Left lung (tissue), 10 donors: Measurements from ENCODE around the gene EVL. TPM values are rescaled to one million over a fixed set of nuclear protein-coding genes. Genes with fewer than 3 reads are reported as not detected.
A peak's percentile ranks its signal among the peaks of the same experiment; 100 is the strongest.

Experiments
- ATAC-seq: fragments of 200-7000 bp; cut with Tn5 transposase; one replicate; pipeline ENCODE4 v1.9.1; 2020; ENCODE audit warnings: moderate library complexity
- DNase-seq, 4 donors: peaks; one replicate each; pipeline ENCODE4 v3.0.0-alpha.2; 2013 to 2020
- H3K27ac ChIP-seq, 2 donors: fragments of 200-600 bp; sonication (generic) in 1 of 2; one replicate each; pipeline versions ENCODE4 v1.5.0 to v1.8.0; 2020 to 2021
- H3K27me3 ChIP-seq, 2 donors: fragments of 200-600 bp; sonication (generic) in 1 of 2; one replicate each; pipeline versions ENCODE4 v1.5.0 to v1.8.0; 2020 to 2021
- H3K36me3 ChIP-seq, 2 donors: fragments of 200-600 bp; sonication (generic) in 1 of 2; one replicate each; pipeline versions ENCODE4 v1.5.0 to v1.8.0; 2020 to 2021
- H3K4me1 ChIP-seq, 2 donors: fragments of 200-600 bp; one replicate each; pipeline ENCODE4 v1.8.0; 2021
- H3K4me3 ChIP-seq, 2 donors: fragments of 200-600 bp; sonication (generic) in 1 of 2; one replicate each; pipeline versions ENCODE4 v1.5.0 to v1.8.0; 2020 to 2021; ENCODE audit warnings: mild to moderate bottlenecking in 1 of 2
- H3K9me3 ChIP-seq, 2 donors: fragments of 200-600 bp; sonication (generic) in 1 of 2; one replicate each; pipeline versions ENCODE4 v1.5.0 to v1.8.0; 2020 to 2021
- CTCF ChIP-seq, 2 donors: fragments of 200-600 bp; sonication (generic) in 1 of 2; IDR thresholded peaks; one replicate each; pipeline versions ENCODE4 v1.5.0 to v1.8.0; 2021; ENCODE audit warnings: antibody characterized with exemption in 2 of 2
- intact Hi-C, 2 donors: fragments of 100-400 bp; cut with DNase I; formaldehyde crosslinking; loops; one replicate each; pipeline versions ENCODE4 v1.11.2 to v1.14.2; 2022
- polyA plus RNA-seq, 6 donors: library from polyadenylated mRNA; unstranded; fragments of 120-200 nt; gene quantifications; one replicate each; pipeline ENCODE4 v1.2.1, GENCODE V29; 2013; ENCODE audit not compliant: insufficient read length in 6 of 6
- total RNA-seq, 2 donors: library from RNA; stranded (reverse); fragmentation: NEBNext Ultra II Directional; extraction: Animal tissue kit (Norgen Biotek cat#: 25700); gene quantifications; one replicate each; pipeline ENCODE4 v1.2.1, GENCODE V29; 2021
- donor health status: DM: no; HTN: yes; CAD: no.
- donor health status: DM: no; HTN: no; CAD: no.

Gene EVL
- total and polyA plus RNA-seq, 8 donors: 60.2 to 264 (median 197) TPM

GRCh38 chr14:100056964-100057795 is 8.0 kb upstream of the EVL start:
- Histone ChIP-seq H3K27ac (peak overlapping the region in 1 of 2 donors; percentile 42), H3K27me3 (no peaks in the 10 kb centered on the region), H3K36me3 (no peaks in the 10 kb centered on the region), H3K9me3 (no peaks in the 10 kb centered on the region), H3K4me1 (no peaks in the 10 kb centered on the region), H3K4me3 (no peak overlapping the region)
- no peak for DNase-seq
- intact Hi-C loops: no loop called here
- peak; percentile 34 for ATAC-seq
- no peak for TF ChIP-seq CTCF (IDR thresholded peaks at IDR 0.05)

GRCh38 chr14:100058777-100059437 is 6.3 kb upstream of the EVL start:
- DNase-seq (no peak), ATAC-seq (no peak)
- Histone ChIP-seq H3K9me3 (no peaks in the 10 kb centered on the region), H3K4me1 (peaks cover 0 to 2% of the 10 kb centered on the region in 2 donors), H3K4me3 (no peak overlapping the region), H3K36me3 (no peaks in the 10 kb centered on the region), H3K27me3 (no peaks in the 10 kb centered on the region), H3K27ac (no peak overlapping the region)
- intact Hi-C loops: no loop called here
- TF ChIP-seq CTCF (IDR thresholded peaks at IDR 0.05): no peak

- no peak for TF ChIP-seq CTCF (IDR thresholded peaks at IDR 0.05)
- intact Hi-C loops: no loop called here
- no peaks in the 10 kb centered on the region for H3K9me3 ChIP-seq
- no peak overlapping the region for H3K4me3 ChIP-seq
- H3K36me3 ChIP-seq: no peaks in the 10 kb centered on the region
- no peak for DNase-seq
- no peaks in the 10 kb centered on the region for H3K27me3 ChIP-seq
- H3K27ac ChIP-seq: no peak overlapping the region
- peak; percentile 15 for ATAC-seq
- peaks cover 1 to 7% of the 10 kb centered on the region in 2 donors for H3K4me1 ChIP-seq
Observed at GRCh38 chr14:100059438-100059781, 5.8 kb upstream of the EVL start.

- H3K36me3 ChIP-seq: no peaks in the 10 kb centered on the region
- intact Hi-C loops: no loop called here
- TF ChIP-seq CTCF (IDR thresholded peaks at IDR 0.05): no peak
- peaks cover 9 to 21% of the 10 kb centered on the region in 2 donors for H3K4me1 ChIP-seq
- DNase-seq (no peak), ATAC-seq (no peak)
- H3K27me3 ChIP-seq: no peaks in the 10 kb centered on the region
- H3K9me3 ChIP-seq: no peaks in the 10 kb centered on the region
- no peak overlapping the region for H3K27ac ChIP-seq
- H3K4me3 ChIP-seq: no peak overlapping the region
Observed at GRCh38 chr14:100060760-100061159, 4.5 kb upstream of the EVL start.

GRCh38 chr14:100062590-100062989 is 2.6 kb upstream of the EVL start:
- Histone ChIP-seq H3K27ac (no peak overlapping the region), H3K36me3 (no peaks in the 10 kb centered on the region), H3K27me3 (no peaks in the 10 kb centered on the region), H3K4me3 (no peak overlapping the region), H3K4me1 (peaks cover 12 to 39% of the 10 kb centered on the region in 2 donors), H3K9me3 (no peaks in the 10 kb centered on the region)
- TF ChIP-seq CTCF (IDR thresholded peaks at IDR 0.05): no peak
- intact Hi-C loops: no loop called here
- DNase-seq (no peak), ATAC-seq (no peak)
